PC-9 (cell line): Measurements from ENCODE around the gene ROBO1. TPM values are rescaled to one million over a fixed set of nuclear protein-coding genes. Genes with fewer than 3 reads are reported as not detected.

Experiments used
- BruUV-seq: library from RNA; stranded (reverse); fragments of 400-500 nt; replicated peaks from 2 replicates; lab custom pipeline; 2021; lab: Mats Ljungman, UMichigan
- CTCF ChIA-PET: fragments of 300-600 bp; sonication (Branson Sonifier 250); formaldehyde crosslinking; loops from one replicate; lab custom pipeline; 2022; ENCODE audit warnings: antibody characterized with exemption; lab: Charles Lee
- POLR2A ChIA-PET: fragments of 300-600 bp; sonication (Branson Sonifier 250); formaldehyde crosslinking; loops from one replicate; lab custom pipeline; 2022; ENCODE audit warnings: antibody characterized with exemption; ENCODE audit not compliant: unreplicated experiment; lab: Charles Lee
- DNase-seq, 2 experiments: peaks; one replicate each; pipeline versions ENCODE4 v3.0.0 to v3.0.0-alpha.2; 2015 to 2022; ENCODE audit warnings: mixed read lengths in 1 of 2
- H2AFZ ChIP-seq: fragments of 200-600 bp; sonication (generic); 2 replicates; pipeline ENCODE4 v1.8.1; 2017; ENCODE audit warnings: antibody characterized with exemption
- H3F3A ChIP-seq: fragments of 200-600 bp; sonication (generic); 2 replicates; pipeline ENCODE4 v1.8.1; 2017; ENCODE audit warnings: antibody characterized with exemption, mild to moderate bottlenecking, low read depth; ENCODE audit not compliant: insufficient read depth
- H3K27ac ChIP-seq: fragments of 200-600 bp; sonication (generic); 2 replicates; pipeline ENCODE4 v1.6.1; 2016; ENCODE audit warnings: mixed run types
- H3K27me3 ChIP-seq: fragments of 200-600 bp; sonication (generic); 2 replicates; pipeline ENCODE4 v1.6.1; 2016; ENCODE audit warnings: low read depth, mixed run types; ENCODE audit not compliant: insufficient read depth
- H3K36me3 ChIP-seq: fragments of 200-600 bp; sonication (generic); 2 replicates; pipeline ENCODE4 v1.6.1; 2016; ENCODE audit warnings: low read depth, mixed run types
- H3K4me1 ChIP-seq: fragments of 200-600 bp; sonication (generic); replicated peaks from 2 replicates; pipeline ENCODE4 v1.6.1; 2016; ENCODE audit warnings: mixed run types; ENCODE audit not compliant: insufficient read depth
- H3K4me2 ChIP-seq: fragments of 200-600 bp; sonication (generic); 2 replicates; pipeline ENCODE4 v1.6.1; 2017; ENCODE audit warnings: mixed run types
- H3K4me3 ChIP-seq: fragments of 200-600 bp; sonication (generic); 2 replicates; pipeline ENCODE4 v1.6.1; 2016; ENCODE audit warnings: mixed run types
- H3K79me2 ChIP-seq: fragments of 200-600 bp; sonication (generic); 2 replicates; pipeline ENCODE4 v1.6.1; 2017; ENCODE audit warnings: low read depth, mixed run types
- H3K9me2 ChIP-seq: fragments of 200-600 bp; sonication (generic); 2 replicates; pipeline ENCODE4 v1.8.1; 2017; ENCODE audit warnings: mild to moderate bottlenecking; ENCODE audit not compliant: insufficient read depth
- H3K9me3 ChIP-seq: fragments of 200-600 bp; sonication (generic); 2 replicates; pipeline ENCODE4 v1.8.1; 2016; ENCODE audit warnings: low read depth; ENCODE audit not compliant: insufficient read depth
- H4K20me1 ChIP-seq: fragments of 200-600 bp; sonication (generic); 2 replicates; pipeline ENCODE4 v1.8.1; 2017; ENCODE audit not compliant: insufficient read depth
- EZH2 ChIP-seq: fragments of 200-600 bp; sonication (generic); IDR thresholded peaks from 2 replicates; pipeline ENCODE4 v1.8.0; 2017; ENCODE audit warnings: antibody characterized with exemption, low read depth
- intact Hi-C: fragments of 100-400 bp; cut with micrococcal nuclease; formaldehyde crosslinking; loops from one replicate; pipeline ENCODE4 v1.10.0; 2022; ENCODE audit not compliant: unreplicated experiment
- total RNA-seq: library from RNA; stranded (reverse); gene quantifications from 2 replicates; pipeline ENCODE4 v1.2.3, GENCODE V29; 2021
- TF ChIP-seq, protein P1 (sequence below): fragments of 200-600 bp; sonication (generic); conservative IDR thresholded peaks from 2 replicates; pipeline ENCODE4 v1.6.1; 2017; ENCODE audit warnings: mixed run types, antibody characterized with exemption, mild to moderate bottlenecking, moderate library complexity

Gene ROBO1
- total RNA-seq, 1 experiment from 2014 or later = 17.5 TPM

DNA sequence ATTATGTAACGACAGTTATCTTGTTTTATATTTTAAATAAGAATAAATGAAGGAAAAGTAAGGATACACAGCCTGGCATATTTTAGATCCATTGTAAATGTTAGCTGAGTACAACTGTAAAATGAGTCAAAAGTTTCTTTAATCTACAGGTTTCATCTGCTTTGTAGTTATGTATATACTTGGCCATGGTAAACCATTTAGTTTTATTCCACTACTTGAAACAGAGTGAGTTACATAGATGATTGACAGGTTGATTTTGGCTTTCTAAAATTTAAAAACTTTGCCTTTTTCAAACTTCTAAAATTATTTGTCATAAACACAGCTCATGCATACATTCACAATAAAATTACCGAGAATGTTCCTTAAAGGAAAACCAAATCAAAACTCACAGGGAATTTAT, 371.2 kb downstream of the ROBO1 start:
- Histone ChIP-seq H3K79me2 (no peaks in the 10 kb centered on the region), H3K4me2 (no peak overlapping the region), H4K20me1 (no peaks in the 10 kb centered on the region), H3K4me3 (no peak overlapping the region), H2AFZ (no peak overlapping the region), H3K27me3 (no peaks in the 10 kb centered on the region), H3K9me2 (no peaks in the 10 kb centered on the region), H3K9me3 (peaks cover 9% of the 10 kb centered on the region; the same call in 1 of the 2 replicates), H3K4me1 (no peaks in the 10 kb centered on the region), H3F3A (no peaks in the 10 kb centered on the region), H3K36me3 (no peaks in the 10 kb centered on the region), H3K27ac (no peak overlapping the region)
- no peak for DNase-seq
- no peak for TF ChIP-seq EZH2
- TF ChIP-seq, protein P1, sequence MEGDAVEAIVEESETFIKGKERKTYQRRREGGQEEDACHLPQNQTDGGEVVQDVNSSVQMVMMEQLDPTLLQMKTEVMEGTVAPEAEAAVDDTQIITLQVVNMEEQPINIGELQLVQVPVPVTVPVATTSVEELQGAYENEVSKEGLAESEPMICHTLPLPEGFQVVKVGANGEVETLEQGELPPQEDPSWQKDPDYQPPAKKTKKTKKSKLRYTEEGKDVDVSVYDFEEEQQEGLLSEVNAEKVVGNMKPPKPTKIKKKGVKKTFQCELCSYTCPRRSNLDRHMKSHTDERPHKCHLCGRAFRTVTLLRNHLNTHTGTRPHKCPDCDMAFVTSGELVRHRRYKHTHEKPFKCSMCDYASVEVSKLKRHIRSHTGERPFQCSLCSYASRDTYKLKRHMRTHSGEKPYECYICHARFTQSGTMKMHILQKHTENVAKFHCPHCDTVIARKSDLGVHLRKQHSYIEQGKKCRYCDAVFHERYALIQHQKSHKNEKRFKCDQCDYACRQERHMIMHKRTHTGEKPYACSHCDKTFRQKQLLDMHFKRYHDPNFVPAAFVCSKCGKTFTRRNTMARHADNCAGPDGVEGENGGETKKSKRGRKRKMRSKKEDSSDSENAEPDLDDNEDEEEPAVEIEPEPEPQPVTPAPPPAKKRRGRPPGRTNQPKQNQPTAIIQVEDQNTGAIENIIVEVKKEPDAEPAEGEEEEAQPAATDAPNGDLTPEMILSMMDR = no peak
- CTCF ChIA-PET = no interaction called here
- POLR2A ChIA-PET = no interaction called here
- BruUV-seq = no TSS peak
- intact Hi-C loops = no loop called here

DNA sequence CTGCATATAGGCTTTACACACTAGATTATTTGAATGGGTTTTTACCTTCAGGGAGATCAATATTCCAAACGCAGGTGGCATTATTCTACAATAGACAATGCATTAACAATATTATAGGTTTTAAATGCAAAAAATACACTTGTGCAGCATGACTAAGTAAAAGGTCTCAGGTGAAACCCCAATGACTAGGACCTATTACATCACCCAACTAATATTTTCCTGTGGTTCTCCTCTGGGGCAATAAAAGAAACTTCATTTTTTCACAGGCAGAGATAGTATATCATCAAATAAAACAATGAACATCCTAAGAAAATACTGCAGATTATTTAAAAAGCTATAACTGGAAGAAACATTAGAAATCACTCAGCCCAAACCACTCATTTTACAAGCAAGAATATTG, 375.3 kb downstream of the ROBO1 start:
- Histone ChIP-seq H2AFZ (peak overlapping the region; percentile 39; the same call in 1 of the 2 replicates), H3F3A (no peaks in the 10 kb centered on the region), H3K4me1 (no peaks in the 10 kb centered on the region), H3K27me3 (no peaks in the 10 kb centered on the region), H3K79me2 (no peaks in the 10 kb centered on the region), H3K4me3 (no peak overlapping the region), H3K9me3 (no peaks in the 10 kb centered on the region), H3K4me2 (no peak overlapping the region), H3K27ac (no peak overlapping the region), H3K36me3 (no peaks in the 10 kb centered on the region), H4K20me1 (no peaks in the 10 kb centered on the region), H3K9me2 (no peaks in the 10 kb centered on the region)
- intact Hi-C loops = no loop called here
- POLR2A ChIA-PET = no interaction called here
- CTCF ChIA-PET = no interaction called here
- no peak for TF ChIP-seq EZH2
- TF ChIP-seq, protein P1 = no peak
- DNase-seq = no peak
- no TSS peak for BruUV-seq

DNA sequence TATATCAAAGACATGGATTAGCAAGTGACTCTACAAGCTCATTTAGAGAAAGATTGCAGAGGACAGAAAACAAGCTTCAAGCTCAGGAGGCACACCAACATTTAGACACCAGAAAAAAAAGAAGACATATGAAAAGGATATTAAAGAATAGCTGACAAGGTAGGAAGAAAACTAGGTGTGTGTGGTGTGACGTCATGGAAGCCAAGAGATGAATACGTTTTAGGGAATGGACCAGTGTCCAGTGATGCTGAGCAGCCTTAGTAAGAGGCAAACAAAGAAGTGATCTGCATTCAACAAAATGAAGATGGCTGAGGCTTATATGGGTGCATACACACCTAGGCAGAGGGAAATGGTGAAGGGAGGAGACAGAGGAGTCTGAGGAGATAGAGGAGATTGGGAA, 377.4 kb downstream of the ROBO1 start:
- ChIA-PET CTCF (no interaction called here), POLR2A (no interaction called here)
- Histone ChIP-seq H3K36me3 (no peaks in the 10 kb centered on the region), H3K79me2 (no peaks in the 10 kb centered on the region), H4K20me1 (no peaks in the 10 kb centered on the region), H3K4me3 (no peak overlapping the region), H3K4me1 (no peaks in the 10 kb centered on the region), H3K9me2 (no peaks in the 10 kb centered on the region), H3K9me3 (no peaks in the 10 kb centered on the region), H3K4me2 (no peak overlapping the region), H3K27me3 (no peaks in the 10 kb centered on the region), H2AFZ (no peak overlapping the region), H3F3A (no peaks in the 10 kb centered on the region), H3K27ac (no peak overlapping the region)
- no peak for DNase-seq
- no peak for TF ChIP-seq EZH2
- TF ChIP-seq, protein P1 = no peak
- BruUV-seq = no TSS peak
- intact Hi-C loops = no loop called here
